Panc1 (cell line): Measurements from ENCODE around the gene SCAMP3. TPM values are rescaled to one million over a fixed set of nuclear protein-coding genes. Genes with fewer than 3 reads are reported as not detected.

Source experiments
- ATAC-seq: fragments of 200-7000 bp; cut with Tn5 transposase; 2 replicates; pipeline ENCODE4 v1.9.1; 2020; ENCODE audit warnings: mild to moderate bottlenecking, moderate library complexity
- BruUV-seq: library from RNA; stranded (reverse); fragments of 400-500 nt; replicated peaks from 2 replicates; lab custom pipeline; 2021; lab: Mats Ljungman, UMichigan
- CTCF ChIA-PET: fragments of 300-600 bp; sonication (Branson Sonifier 250); formaldehyde crosslinking; loops from one replicate; lab custom pipeline; 2022; ENCODE audit warnings: antibody characterized with exemption; lab: Charles Lee
- POLR2A ChIA-PET: fragments of 300-600 bp; sonication (Branson Sonifier 250); formaldehyde crosslinking; loops from one replicate; lab custom pipeline; 2022; ENCODE audit warnings: antibody characterized with exemption; lab: Charles Lee
- DNase-seq: peaks from one replicate; pipeline ENCODE4 v3.0.0-alpha.2; 2010; ENCODE audit warnings: low read depth, low spot score
- H3K27ac ChIP-seq: 2 replicates; pipeline ENCODE4 v1.5.1; 2011; ENCODE audit warnings: mild to moderate bottlenecking, low read length, inconsistent platforms
- H3K27me3 ChIP-seq: fragments of 200-500 bp; sonication (Bioruptor generic); 2 replicates; pipeline ENCODE4 v1.6.0; 2014; ENCODE audit warnings: low read length, inconsistent platforms; ENCODE audit not compliant: control insufficient read depth, insufficient read depth
- H3K36me3 ChIP-seq: fragments of 200-500 bp; sonication (Bioruptor generic); 2 replicates; pipeline ENCODE4 v1.5.1; 2014; ENCODE audit warnings: inconsistent platforms, mild to moderate bottlenecking, low read length, moderate library complexity; ENCODE audit not compliant: control insufficient read depth, insufficient read depth
- H3K4me1 ChIP-seq: 2 replicates; pipeline ENCODE4 v1.5.1; 2011; ENCODE audit warnings: inconsistent platforms, mild to moderate bottlenecking, low read length, moderate library complexity; ENCODE audit not compliant: control insufficient read depth, insufficient read depth
- H3K4me3 ChIP-seq, 2 experiments: 2 replicates each; pipeline ENCODE4 v1.5.1; 2011 to 2012; ENCODE audit warnings: low read depth in 2 of 2, low read length in 2 of 2, mild to moderate bottlenecking in 2 of 2, inconsistent platforms in 1 of 2, moderate library complexity in 1 of 2
- H3K9me3 ChIP-seq: fragments of 200-500 bp; sonication (Bioruptor generic); 2 replicates; pipeline ENCODE4 v1.5.1; 2014; ENCODE audit warnings: low read depth, mild to moderate bottlenecking, inconsistent platforms, low read length, moderate library complexity; ENCODE audit not compliant: control insufficient read depth, insufficient read depth
- CTCF ChIP-seq: fragments of 450-650 bp; IDR thresholded peaks from 2 replicates; pipeline ENCODE4 v1.5.1; 2017; ENCODE audit warnings: mild to moderate bottlenecking
- POLR2AphosphoS5 ChIP-seq: IDR thresholded peaks from 2 replicates; pipeline ENCODE4 v1.6.1; 2012; ENCODE audit warnings: mild to moderate bottlenecking, low read depth, low read length, moderate library complexity
- REST ChIP-seq, 2 experiments: IDR thresholded peaks; 2 replicates each; pipeline ENCODE4 v1.6.1; 2011 to 2012; ENCODE audit warnings: low read depth in 2 of 2, control low read depth in 1 of 2, low read length in 1 of 2, mild to moderate bottlenecking in 1 of 2, moderate library complexity in 1 of 2; ENCODE audit not compliant: insufficient read depth in 1 of 2
- SIN3A ChIP-seq: IDR thresholded peaks from 2 replicates; pipeline ENCODE4 v1.6.1; 2012; ENCODE audit warnings: low read depth, mild to moderate bottlenecking, low read length, moderate library complexity, borderline replicate concordance; ENCODE audit not compliant: insufficient read depth
- TCF7L2 ChIP-seq: IDR thresholded peaks from 2 replicates; pipeline ENCODE4 v1.6.1; 2011; ENCODE audit warnings: mild to moderate bottlenecking, low read depth, low read length, inconsistent platforms
- in situ Hi-C: cut with HindIII; loops from 2 replicates; pipeline ENCODE4 v1.10.0; 2016; ENCODE audit warnings: low sequenced_read_pairs, low pct_unique_long_range_greater_than_20kb
- intact Hi-C: fragments of 100-400 bp; cut with micrococcal nuclease; formaldehyde crosslinking; loops from one replicate; pipeline ENCODE4 v1.10.0; 2022; ENCODE audit not compliant: unreplicated experiment
- total RNA-seq: library from RNA; stranded (reverse); gene quantifications from one replicate; pipeline ENCODE4 v1.2.1, GENCODE V29; 2021; ENCODE audit not compliant: unreplicated experiment

SCAMP3 gene
- total RNA-seq, 1 experiment from 2014 or later = 200 TPM

GRCh38 chr1:155207806-155208540 lies 54.2 kb downstream of the SCAMP3 start, which contains the start of gene THBS3:
TSS of gene THBS3 (minus strand) at chr1:155207897. CDS start at chr1:155207876, 21 bp downstream.
- in situ Hi-C loops = no loop called here

More at GRCh38 chr1:155207806-155208540, 54.2 kb downstream of the SCAMP3 start, which contains the start of gene THBS3:
- Histone ChIP-seq H3K27ac (peak within 1 kb of the TSS; percentile 93), H3K36me3 (peaks cover 6% of the 10 kb centered on the region; the same call in 1 of the 2 replicates), H3K27me3 (no peaks in the 10 kb centered on the region), H3K9me3 (no peaks in the 10 kb centered on the region), H3K4me3 (peak within 1 kb of the TSS; percentile 94 to 99), H3K4me1 (peaks cover 19% of the 10 kb centered on the region)
- DNase-seq (no peak), ATAC-seq (peak; percentile 5)
- intact Hi-C loops = no loop called here
- TF ChIP-seq CTCF (no peak), REST (IDR thresholded peaks at IDR 0.05; ENCODE audit: insufficient read depth in 1 of 2, low read depth in 2 of 2, low read length in 1 of 2) (no peak), SIN3A (no peak), POLR2AphosphoS5 (no peak), TCF7L2 (no peak)
- ChIA-PET CTCF (interaction anchor here (1.0 to 1.8 kb wide), 4 partner anchors 15 to 115 kb away, joined by 3 to 9 read pairs (median 4); no protein-coding TSS in a partner anchor), POLR2A (interaction anchor here (0.6 to 2.2 kb wide), 4 partner anchors 9 to 208 kb away, joined by 3 to 11 read pairs (median 3); no protein-coding TSS in a partner anchor)
- BruUV-seq = no TSS peak
